Muscle layer of colon (tissue), 2 donors: ENCODE results near the gene SECTM1.

Experiments
- H3K27ac ChIP-seq: one replicate; pipeline ENCODE4 v1.7.0; 2013; ENCODE audit warnings: low read depth, mild to moderate bottlenecking, low read length, moderate library complexity
- H3K27me3 ChIP-seq, 2 donors: one replicate each; pipeline ENCODE4 v1.7.0; 2013; ENCODE audit warnings: low read length in 2 of 2, mild to moderate bottlenecking in 2 of 2; ENCODE audit not compliant: insufficient read depth in 2 of 2, control insufficient read depth in 1 of 2
- H3K36me3 ChIP-seq: one replicate; pipeline ENCODE4 v1.7.0; 2013; ENCODE audit warnings: mild to moderate bottlenecking, low read length; ENCODE audit not compliant: insufficient read depth
- H3K4me1 ChIP-seq: one replicate; pipeline ENCODE4 v1.7.0; 2013; ENCODE audit warnings: mild to moderate bottlenecking, low read length; ENCODE audit not compliant: insufficient read depth
- H3K4me3 ChIP-seq, 2 donors: one replicate each; pipeline ENCODE4 v1.7.0; 2013; ENCODE audit warnings: low read length in 2 of 2, low read depth in 1 of 2, mild to moderate bottlenecking in 1 of 2, moderate library complexity in 1 of 2
- H3K9ac ChIP-seq: one replicate; pipeline ENCODE4 v1.7.0; 2013; ENCODE audit warnings: low read length
- H3K9me3 ChIP-seq: one replicate; pipeline ENCODE4 v1.7.0; 2013; ENCODE audit warnings: mild to moderate bottlenecking, low read length
- donor health status: abdominal sarcoma.
- donor health status: Adenocarcinoma of cecum.

The SECTM1 gene

DNA sequence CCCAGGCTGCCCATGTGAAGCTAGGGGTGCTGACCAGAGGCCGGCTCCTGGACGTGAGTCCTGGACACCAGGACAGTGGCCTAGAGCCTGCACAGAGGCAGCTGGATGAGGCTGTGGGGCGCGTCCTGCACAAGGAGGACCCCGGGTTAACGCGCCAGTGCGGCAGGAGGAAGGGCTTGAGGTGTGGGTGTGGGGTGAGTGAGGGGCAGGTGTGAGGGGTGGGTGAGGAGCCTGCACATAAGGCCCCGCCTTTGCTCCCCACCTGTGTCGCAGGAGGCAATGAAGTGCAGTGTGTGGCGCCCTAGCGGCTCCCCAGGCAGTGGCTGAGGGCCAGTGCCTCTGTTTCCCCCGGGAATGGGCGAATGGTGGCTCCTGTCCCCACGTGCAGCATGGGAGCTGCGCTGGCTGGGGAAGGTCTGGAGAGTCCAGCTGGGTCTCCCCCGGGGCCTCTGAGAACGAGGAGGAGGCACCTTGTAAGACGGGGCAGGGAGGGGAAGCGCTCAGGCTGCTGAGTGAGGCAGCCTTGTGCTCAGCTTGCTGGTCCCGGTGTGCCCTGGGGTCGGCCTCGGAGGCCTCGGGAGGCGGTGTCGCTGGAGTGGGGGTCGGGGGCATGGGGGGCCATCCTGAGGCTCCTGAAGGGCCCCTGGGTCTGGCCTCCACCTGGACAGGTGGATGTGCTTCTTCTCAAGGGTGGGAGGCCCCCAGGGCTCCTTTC, 19.4 kb downstream of the SECTM1 start:
- H3K9ac ChIP-seq, result no peak overlapping the region
- no peak overlapping the region for H3K27ac ChIP-seq
- H3K9me3 ChIP-seq, result no peaks in the 10 kb centered on the region
- H3K4me1 ChIP-seq, result no peaks in the 10 kb centered on the region
- H3K36me3 ChIP-seq, result no peaks in the 10 kb centered on the region
- H3K27me3 ChIP-seq, result peaks cover 30 to 61% of the 10 kb centered on the region in 2 donors
- H3K4me3 ChIP-seq, result no peak overlapping the region

GRCh38 chr17:82313195-82314011, 20.2 kb downstream of the SECTM1 start:
- Histone ChIP-seq H3K9me3 (no peaks in the 10 kb centered on the region), H3K27me3 (peaks cover 30 to 65% of the 10 kb centered on the region in 2 donors), H3K36me3 (no peaks in the 10 kb centered on the region), H3K4me1 (no peaks in the 10 kb centered on the region), H3K27ac (no peak overlapping the region), H3K9ac (no peak overlapping the region), H3K4me3 (no peak overlapping the region)

DNA sequence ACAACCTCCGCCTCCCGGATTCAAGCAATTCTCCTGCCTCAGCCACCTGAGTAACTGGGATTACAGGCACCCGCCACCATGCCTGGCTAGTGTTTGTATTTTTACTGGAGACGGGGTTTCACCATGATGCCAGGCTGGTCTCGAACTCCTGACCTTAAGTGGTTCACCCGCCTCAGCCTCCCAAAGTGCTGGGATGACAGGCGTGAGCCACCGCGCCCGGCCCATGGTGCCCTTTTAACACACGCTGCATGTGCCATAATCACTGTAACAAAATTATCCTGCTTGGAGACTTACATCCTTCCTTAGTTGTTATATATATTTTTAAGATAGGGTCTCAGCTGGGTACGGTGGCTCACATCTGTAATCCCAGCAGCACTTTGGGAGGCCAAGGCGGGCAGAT, 21.6 kb downstream of the SECTM1 start:
- Histone ChIP-seq H3K9ac (no peak overlapping the region), H3K9me3 (no peaks in the 10 kb centered on the region), H3K27ac (no peak overlapping the region), H3K27me3 (peaks cover 30 to 59% of the 10 kb centered on the region in 2 donors), H3K36me3 (no peaks in the 10 kb centered on the region), H3K4me1 (no peaks in the 10 kb centered on the region), H3K4me3 (no peak overlapping the region)

DNA sequence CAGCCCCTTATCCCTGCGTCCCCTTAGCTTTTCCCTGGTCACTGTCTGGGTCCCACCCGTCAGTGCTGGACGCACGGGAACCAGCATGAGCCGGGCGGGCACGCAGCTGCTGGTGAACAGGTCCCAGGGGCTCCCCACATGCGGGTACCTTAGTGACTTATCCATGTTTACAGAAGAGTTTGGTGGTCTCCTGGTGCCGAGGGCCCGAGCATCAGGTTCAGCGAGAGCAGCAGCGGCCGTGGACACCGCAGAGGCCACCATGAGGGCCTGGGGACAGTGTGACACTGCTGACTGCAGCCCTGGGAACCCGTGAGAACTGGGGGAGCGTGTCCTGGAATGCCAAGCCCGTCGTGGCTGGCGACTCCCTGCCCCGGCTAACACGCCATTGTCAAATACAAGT, 22.7 kb downstream of the SECTM1 start:
- no peaks in the 10 kb centered on the region for H3K9me3 ChIP-seq
- no peak overlapping the region for H3K27ac ChIP-seq
- H3K27me3 ChIP-seq, result peaks cover 26 to 48% of the 10 kb centered on the region in 2 donors
- no peak overlapping the region for H3K4me3 ChIP-seq
- H3K36me3 ChIP-seq, result no peaks in the 10 kb centered on the region
- H3K9ac ChIP-seq, result no peak overlapping the region
- H3K4me1 ChIP-seq, result no peaks in the 10 kb centered on the region

DNA sequence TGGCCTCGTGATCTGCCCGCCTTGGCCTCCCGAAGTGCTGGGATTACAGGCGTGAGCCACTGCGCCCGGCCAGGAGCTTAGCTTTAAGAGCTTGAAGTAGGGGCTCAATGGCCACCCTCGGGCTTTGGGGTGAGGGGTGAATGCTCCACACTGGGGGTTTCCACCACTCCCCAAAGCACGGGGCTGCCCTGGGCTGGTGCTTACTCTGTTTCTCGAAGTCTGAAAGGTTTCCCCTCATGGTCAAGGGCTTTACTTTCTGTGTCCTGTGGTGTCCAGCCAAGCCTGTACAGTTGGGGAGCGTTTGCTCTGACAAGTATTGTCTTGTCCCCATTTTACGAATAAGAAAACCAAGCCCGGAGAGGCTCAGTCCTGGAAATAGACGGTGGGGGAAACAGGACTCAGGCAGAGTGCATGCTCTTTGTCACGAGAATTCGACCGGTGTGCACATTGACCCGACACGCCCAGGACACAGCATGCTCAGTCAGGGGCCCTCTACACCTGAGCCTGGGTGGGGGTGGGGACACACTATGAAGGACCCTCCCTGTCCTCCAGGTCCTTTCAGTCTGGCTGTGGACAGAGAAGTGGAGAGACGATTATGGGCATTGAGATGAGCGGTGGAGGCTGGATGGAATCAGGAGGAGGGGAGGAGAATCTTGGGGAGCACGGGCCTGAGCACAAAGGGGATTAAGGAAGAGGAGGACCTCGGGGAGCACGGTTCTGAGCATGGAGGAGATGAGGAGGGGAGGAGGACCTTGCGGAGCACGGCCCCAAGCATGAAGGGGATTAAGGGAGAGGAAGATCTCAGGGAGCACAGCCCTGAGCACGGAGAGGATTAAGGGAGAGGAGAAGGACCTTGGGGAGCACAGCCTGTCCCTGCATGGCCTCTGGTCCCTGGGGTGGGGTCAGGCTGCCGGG, 23.7 kb downstream of the SECTM1 start:
- no peak overlapping the region for H3K9ac ChIP-seq
- peaks cover 16 to 39% of the 10 kb centered on the region in 2 donors for H3K27me3 ChIP-seq
- no peaks in the 10 kb centered on the region for H3K36me3 ChIP-seq
- H3K4me1 ChIP-seq, result no peaks in the 10 kb centered on the region
- no peaks in the 10 kb centered on the region for H3K9me3 ChIP-seq
- H3K27ac ChIP-seq, result no peak overlapping the region
- no peak overlapping the region for H3K4me3 ChIP-seq

DNA sequence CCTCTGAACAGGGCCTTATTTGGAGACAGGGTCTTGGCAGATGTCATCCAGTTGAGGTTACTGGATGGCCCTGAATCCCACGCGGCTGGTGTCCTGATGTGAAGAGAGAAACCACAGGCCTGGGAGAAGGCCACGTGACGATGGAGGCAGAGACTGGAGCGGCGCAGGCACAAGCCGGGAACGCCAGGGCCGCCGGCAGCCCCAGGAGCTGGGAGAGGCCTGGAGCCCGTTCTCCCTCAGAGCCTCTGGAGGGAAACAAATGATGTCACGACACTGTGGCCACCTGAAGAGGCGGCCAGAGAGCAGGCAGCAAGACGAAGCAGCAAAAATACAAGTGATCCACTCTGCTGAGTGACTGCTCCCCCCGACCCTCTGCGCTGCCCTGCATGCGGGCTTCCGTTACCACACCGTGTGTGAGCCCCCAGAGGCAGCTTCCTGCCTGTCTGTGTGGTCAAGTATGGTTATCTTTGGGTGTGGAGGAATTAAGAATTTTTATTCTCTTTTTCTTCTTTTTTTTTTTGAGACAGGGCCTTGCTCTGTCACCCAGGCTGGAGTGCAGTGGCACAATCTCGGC, 27.8 kb downstream of the SECTM1 start:
- no peak overlapping the region for H3K9ac ChIP-seq
- no peaks in the 10 kb centered on the region for H3K9me3 ChIP-seq
- H3K27ac ChIP-seq, result peak overlapping the region; percentile 44
- H3K4me1 ChIP-seq, result no peaks in the 10 kb centered on the region
- H3K4me3 ChIP-seq, result no peak overlapping the region
- H3K36me3 ChIP-seq, result no peaks in the 10 kb centered on the region
- H3K27me3 ChIP-seq, result peaks cover 0 to 14% of the 10 kb centered on the region in 2 donors

- Histone ChIP-seq H3K9me3 (no peaks in the 10 kb centered on the region), H3K36me3 (no peaks in the 10 kb centered on the region), H3K4me1 (no peaks in the 10 kb centered on the region), H3K9ac (no peak overlapping the region), H3K27me3 (peaks cover 0 to 10% of the 10 kb centered on the region in 2 donors), H3K27ac (no peak overlapping the region), H3K4me3 (no peak overlapping the region)
Measured at GRCh38 chr17:82304826-82305726, 28.5 kb downstream of the SECTM1 start.

DNA sequence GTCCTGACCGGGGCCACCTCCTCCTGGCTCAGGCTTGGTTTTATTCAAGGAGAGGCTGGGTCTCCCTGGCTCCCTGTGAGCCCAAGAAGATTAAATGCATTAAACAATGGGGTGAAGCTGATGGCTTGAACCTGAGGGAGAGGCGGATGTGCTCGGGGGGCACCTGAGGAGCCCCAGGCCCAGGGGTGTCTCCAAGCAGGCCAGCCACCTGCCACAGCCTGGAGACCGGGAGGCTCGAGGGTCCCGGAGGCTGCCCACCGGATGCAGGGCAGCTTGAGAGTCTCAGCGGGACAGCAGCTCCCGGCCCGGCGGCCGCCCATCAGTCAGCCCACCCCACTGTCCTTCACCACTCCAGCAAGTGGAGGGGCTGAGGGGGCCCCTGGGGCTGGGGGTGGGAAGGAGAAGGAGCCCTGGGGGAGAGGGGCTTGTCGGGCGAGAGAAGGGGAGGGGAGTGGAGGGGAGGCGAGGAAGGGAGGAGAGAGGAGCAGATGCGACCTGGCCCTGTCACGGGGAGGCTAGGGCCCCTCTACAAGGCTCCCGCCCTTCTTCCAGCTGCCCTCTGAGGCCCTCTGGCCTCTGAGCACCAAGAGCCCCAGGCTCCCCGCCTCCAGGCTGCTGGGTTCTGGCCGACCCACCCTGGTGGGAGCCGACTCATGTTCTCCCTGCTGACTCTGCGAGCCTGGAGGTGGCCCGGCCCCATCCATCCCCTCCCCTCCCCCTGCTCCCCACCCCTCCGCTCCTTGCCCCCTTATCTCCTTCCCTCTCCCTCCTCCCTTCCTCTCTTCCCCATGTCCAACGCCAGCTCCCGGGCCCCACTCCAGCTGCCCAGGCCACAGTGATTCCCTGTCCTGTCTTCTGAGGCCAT, 29.4 kb downstream of the SECTM1 start:
- no peaks in the 10 kb centered on the region for H3K36me3 ChIP-seq
- H3K4me3 ChIP-seq, result no peak overlapping the region
- no peak overlapping the region for H3K9ac ChIP-seq
- H3K27ac ChIP-seq, result no peak overlapping the region
- no peaks in the 10 kb centered on the region for H3K4me1 ChIP-seq
- no peaks in the 10 kb centered on the region for H3K9me3 ChIP-seq
- peaks cover 0 to 4% of the 10 kb centered on the region in 2 donors for H3K27me3 ChIP-seq

- no peak overlapping the region for H3K4me3 ChIP-seq
- H3K9ac ChIP-seq, result no peak overlapping the region
- H3K9me3 ChIP-seq, result no peaks in the 10 kb centered on the region
- no peaks in the 10 kb centered on the region for H3K27me3 ChIP-seq
- H3K36me3 ChIP-seq, result no peaks in the 10 kb centered on the region
- H3K4me1 ChIP-seq, result peaks cover 8% of the 10 kb centered on the region
- H3K27ac ChIP-seq, result no peak overlapping the region
Measured at GRCh38 chr17:82302991-82303943, 30.3 kb downstream of the SECTM1 start.
